Calu3 (cell line): ENCODE measurements around the gene ACSM3. TPM values are rescaled to one million over a fixed set of nuclear protein-coding genes. Genes with fewer than 3 reads are reported as not detected.
"Not testable (repeated sequence)": the region's sequence is repeated elsewhere in the genome, so short reads cannot be mapped to it uniquely, and the experiment has no call there.

ENCODE experiments used
- BruUV-seq: library from RNA; stranded (reverse); fragments of 400-500 nt; replicated peaks from 2 replicates; lab custom pipeline; 2021; lab: Mats Ljungman, UMichigan
- CTCF ChIA-PET: fragments of 300-600 bp; sonication (Branson Sonifier 250); formaldehyde crosslinking; loops from one replicate; lab custom pipeline; 2022; ENCODE audit warnings: antibody characterized with exemption; lab: Charles Lee
- DNase-seq: peaks from one replicate; pipeline ENCODE4 v3.0.0; 2022
- H3K27ac Mint-ChIP-seq: one replicate; pipeline ENCODE4 v1.8.0; 2022; ENCODE audit warnings: mixed read lengths; ENCODE audit not compliant: unreplicated experiment
- H3K27me3 Mint-ChIP-seq: one replicate; pipeline ENCODE4 v1.8.0; 2022; ENCODE audit warnings: mixed read lengths; ENCODE audit not compliant: unreplicated experiment
- H3K36me3 Mint-ChIP-seq: one replicate; pipeline ENCODE4 v1.8.0; 2022; ENCODE audit warnings: mild to moderate bottlenecking, moderate library complexity, mixed read lengths; ENCODE audit not compliant: insufficient read depth, unreplicated experiment
- H3K4me1 Mint-ChIP-seq: one replicate; pipeline ENCODE4 v1.8.0; 2022; ENCODE audit warnings: mild to moderate bottlenecking, low read depth, mixed read lengths; ENCODE audit not compliant: unreplicated experiment
- H3K4me3 Mint-ChIP-seq: one replicate; pipeline ENCODE4 v1.8.0; 2022; ENCODE audit warnings: mild to moderate bottlenecking, low read depth, moderate library complexity, mixed read lengths; ENCODE audit not compliant: unreplicated experiment
- H3K9me3 Mint-ChIP-seq: one replicate; pipeline ENCODE4 v1.8.0; 2022; ENCODE audit warnings: low read depth, mixed read lengths; ENCODE audit not compliant: unreplicated experiment
- intact Hi-C: fragments of 100-400 bp; cut with micrococcal nuclease; formaldehyde crosslinking; loops from one replicate; pipeline ENCODE4 v1.10.0; 2022; ENCODE audit not compliant: unreplicated experiment
- total RNA-seq: library from RNA; stranded (reverse); gene quantifications from 2 replicates; pipeline ENCODE4 v1.2.3, GENCODE V29; 2022
- TF ChIP-seq, protein P1 (sequence below): fragments of 200-600 bp; IDR thresholded peaks from one replicate; pipeline ENCODE4 v1.8.0; 2022; ENCODE audit warnings: antibody characterized with exemption; ENCODE audit not compliant: unreplicated experiment

Gene ACSM3
- total RNA-seq, 1 experiment from 2014 or later = 49.5 TPM

DNA sequence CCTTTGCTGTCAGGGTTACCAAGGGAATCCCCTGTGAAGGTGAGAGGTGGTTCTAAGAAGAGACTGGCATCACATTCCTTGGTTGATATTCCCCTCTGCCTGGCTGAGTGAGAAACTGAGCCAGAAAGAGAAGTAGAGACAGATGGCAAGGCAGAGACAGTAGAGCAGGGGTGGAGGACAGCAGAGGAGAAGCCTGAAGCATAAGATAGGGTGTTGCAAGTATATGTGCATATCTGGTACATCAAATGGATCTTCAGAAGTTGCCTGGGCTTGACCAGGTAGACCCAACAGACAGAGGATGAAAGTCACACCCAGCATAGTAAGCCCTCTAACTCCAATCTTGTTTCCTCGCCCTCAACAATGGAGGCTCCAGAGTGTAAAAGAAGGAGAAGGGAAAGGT lies 14.3 kb upstream of the ACSM3 start:
- TF ChIP-seq, protein P1, sequence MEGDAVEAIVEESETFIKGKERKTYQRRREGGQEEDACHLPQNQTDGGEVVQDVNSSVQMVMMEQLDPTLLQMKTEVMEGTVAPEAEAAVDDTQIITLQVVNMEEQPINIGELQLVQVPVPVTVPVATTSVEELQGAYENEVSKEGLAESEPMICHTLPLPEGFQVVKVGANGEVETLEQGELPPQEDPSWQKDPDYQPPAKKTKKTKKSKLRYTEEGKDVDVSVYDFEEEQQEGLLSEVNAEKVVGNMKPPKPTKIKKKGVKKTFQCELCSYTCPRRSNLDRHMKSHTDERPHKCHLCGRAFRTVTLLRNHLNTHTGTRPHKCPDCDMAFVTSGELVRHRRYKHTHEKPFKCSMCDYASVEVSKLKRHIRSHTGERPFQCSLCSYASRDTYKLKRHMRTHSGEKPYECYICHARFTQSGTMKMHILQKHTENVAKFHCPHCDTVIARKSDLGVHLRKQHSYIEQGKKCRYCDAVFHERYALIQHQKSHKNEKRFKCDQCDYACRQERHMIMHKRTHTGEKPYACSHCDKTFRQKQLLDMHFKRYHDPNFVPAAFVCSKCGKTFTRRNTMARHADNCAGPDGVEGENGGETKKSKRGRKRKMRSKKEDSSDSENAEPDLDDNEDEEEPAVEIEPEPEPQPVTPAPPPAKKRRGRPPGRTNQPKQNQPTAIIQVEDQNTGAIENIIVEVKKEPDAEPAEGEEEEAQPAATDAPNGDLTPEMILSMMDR = no peak
- H3K4me1 Mint-ChIP-seq = no peaks in the 10 kb centered on the region
- no TSS peak for BruUV-seq
- H3K27ac Mint-ChIP-seq = no peak overlapping the region
- CTCF ChIA-PET = no interaction called here
- H3K27me3 Mint-ChIP-seq = peaks cover 22% of the 10 kb centered on the region
- H3K4me3 Mint-ChIP-seq = no peak overlapping the region
- intact Hi-C loops = no loop called here
- H3K36me3 Mint-ChIP-seq = no peaks in the 10 kb centered on the region
- no peak for DNase-seq
- peaks cover 5% of the 10 kb centered on the region for H3K9me3 Mint-ChIP-seq

DNA sequence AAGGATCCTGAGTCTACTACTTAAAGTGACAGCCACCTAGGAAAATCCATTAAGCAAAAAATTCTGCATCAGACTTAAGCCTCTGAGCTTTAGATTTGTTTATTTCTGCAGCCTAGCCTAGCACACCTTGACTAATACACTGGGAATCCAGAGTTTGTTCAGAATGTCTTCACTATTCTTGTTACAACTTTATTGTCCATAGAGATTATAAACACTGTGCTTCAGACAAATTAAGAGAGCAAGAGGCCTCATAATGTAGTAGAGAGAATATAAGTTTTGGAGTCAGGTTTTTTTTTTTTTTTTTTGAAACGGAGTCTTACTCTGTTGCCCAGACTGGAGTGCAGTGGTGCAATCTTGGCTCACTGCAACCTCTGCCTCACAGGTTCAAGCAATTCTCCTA lies 13.3 kb upstream of the ACSM3 start:
- BruUV-seq = no TSS peak
- no peaks in the 10 kb centered on the region for H3K36me3 Mint-ChIP-seq
- CTCF ChIA-PET = interaction anchor here (0.6 kb wide), 1 partner anchor 129 kb away, joined by 4 read pairs; no protein-coding TSS in a partner anchor

DNA sequence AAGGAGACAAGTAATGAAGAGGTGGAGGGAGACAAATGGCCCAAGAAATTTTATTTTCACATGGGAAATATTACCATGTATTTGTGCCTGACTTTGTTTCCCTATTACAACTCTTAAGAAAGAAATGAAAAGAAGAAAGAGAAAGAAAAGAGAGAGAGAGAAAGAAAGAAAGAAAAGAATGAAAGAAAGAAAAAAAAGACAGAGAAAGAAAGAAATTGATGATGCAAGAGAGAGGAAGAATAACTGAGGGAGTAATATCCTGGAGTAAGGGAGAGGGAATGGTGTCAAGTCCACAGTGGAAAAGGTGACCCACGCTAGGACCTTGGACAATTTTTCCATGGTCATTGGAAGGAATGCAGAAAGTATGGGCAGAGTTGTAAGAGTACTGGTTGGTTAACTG lies 10.1 kb upstream of the ACSM3 start:
- CTCF ChIA-PET = no interaction called here
- TF ChIP-seq, protein P1 = no peak

More for the DNA sequence above, 13.3 kb upstream of the ACSM3 start:
- intact Hi-C loops = no loop called here
- Mint-ChIP-seq H3K9me3 (peaks cover 5% of the 10 kb centered on the region), H3K27ac (no peak overlapping the region), H3K4me1 (no peaks in the 10 kb centered on the region), H3K27me3 (peaks cover 30% of the 10 kb centered on the region), H3K4me3 (no peak overlapping the region)
- DNase-seq = no peak
- TF ChIP-seq, protein P1 = no peak

DNA sequence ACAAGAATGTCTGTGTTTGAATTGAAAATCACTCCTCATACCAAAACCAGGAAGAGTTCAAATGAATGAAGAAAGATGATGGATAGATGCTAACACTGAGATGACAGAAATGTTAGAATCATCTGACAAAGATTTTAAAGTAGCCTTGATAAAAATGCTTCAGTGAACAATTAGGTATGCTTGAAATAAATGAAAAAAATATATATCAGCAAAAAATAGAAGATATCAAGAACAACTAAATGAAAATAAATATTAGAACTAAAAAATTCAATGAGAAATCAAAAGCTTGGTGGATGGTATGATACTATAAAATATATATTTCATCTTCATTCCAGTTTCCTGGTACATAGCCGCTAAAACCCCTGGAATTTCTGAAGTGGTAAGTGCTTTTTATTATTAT lies 8.6 kb upstream of the ACSM3 start:
- Mint-ChIP-seq H3K4me3 (no peak overlapping the region), H3K27me3 (peaks cover 30% of the 10 kb centered on the region), H3K27ac (no peak overlapping the region), H3K36me3 (no peaks in the 10 kb centered on the region), H3K4me1 (no peaks in the 10 kb centered on the region), H3K9me3 (no peaks in the 10 kb centered on the region)
- DNase-seq = no peak
- BruUV-seq = no TSS peak
- intact Hi-C loops = no loop called here
- CTCF ChIA-PET = no interaction called here
- TF ChIP-seq, protein P1 = no peak

More for the DNA sequence above, 10.1 kb upstream of the ACSM3 start:
- Mint-ChIP-seq H3K4me3 (no peak overlapping the region), H3K4me1 (no peaks in the 10 kb centered on the region), H3K36me3 (no peaks in the 10 kb centered on the region), H3K27me3 (peaks cover 30% of the 10 kb centered on the region), H3K9me3 (no peaks in the 10 kb centered on the region), H3K27ac (no peak overlapping the region)
- intact Hi-C loops = no loop called here
- no TSS peak for BruUV-seq
- DNase-seq = no peak

DNA sequence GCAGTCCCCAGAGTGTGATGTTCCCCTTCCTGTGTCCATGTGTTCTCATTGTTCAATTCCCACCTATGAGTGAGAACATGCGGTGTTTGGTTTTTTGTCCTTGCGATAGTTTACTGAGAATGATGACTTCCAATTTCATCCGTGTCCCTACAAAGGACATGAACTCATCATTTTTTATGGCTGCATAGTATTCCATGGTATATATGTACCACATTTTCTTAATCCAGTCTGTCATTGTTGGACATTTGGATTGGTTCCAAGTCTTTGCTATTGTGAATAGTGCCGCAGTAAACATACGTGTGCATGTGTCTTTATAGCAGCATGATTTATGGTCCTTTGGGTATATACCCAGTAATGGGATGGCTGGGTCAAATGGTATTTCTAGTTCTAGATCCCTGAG lies 8.0 kb upstream of the ACSM3 start:
- peaks cover 30% of the 10 kb centered on the region for H3K27me3 Mint-ChIP-seq
- H3K27ac Mint-ChIP-seq, BruUV-seq, DNase-seq, H3K9me3 Mint-ChIP-seq, H3K36me3 Mint-ChIP-seq, H3K4me3 Mint-ChIP-seq, CTCF ChIA-PET, intact Hi-C loops, H3K4me1 Mint-ChIP-seq: not testable (repeated sequence)
